DOHH2 (cell line): ENCODE data around the gene AQP6.

Experiments
- H3F3A ChIP-seq: fragments of 200-600 bp; sonication (generic), shearing (Covaris generic); 2 replicates; pipeline ENCODE4 v1.6.0; 2016; ENCODE audit warnings: antibody characterized with exemption, mild to moderate bottlenecking; ENCODE audit not compliant: control insufficient read depth, insufficient read depth
- H3K27ac ChIP-seq: fragments of 200-600 bp; sonication (generic); 2 replicates; pipeline ENCODE4 v1.5.1; 2014; ENCODE audit warnings: low read depth, mild to moderate bottlenecking, low read length, moderate library complexity
- H3K27me3 ChIP-seq: fragments of 200-600 bp; sonication (generic); 2 replicates; pipeline ENCODE4 v1.6.1; 2014; ENCODE audit warnings: mild to moderate bottlenecking, low read length, mixed read lengths; ENCODE audit not compliant: control insufficient read depth
- H3K36me3 ChIP-seq: fragments of 200-600 bp; sonication (generic); 2 replicates; pipeline ENCODE4 v1.6.1; 2014; ENCODE audit warnings: mild to moderate bottlenecking, low read length, moderate library complexity, mixed read lengths; ENCODE audit not compliant: control insufficient read depth
- H3K4me1 ChIP-seq: fragments of 200-600 bp; sonication (generic); 2 replicates; pipeline ENCODE4 v1.6.1; 2014; ENCODE audit warnings: mild to moderate bottlenecking, low read length, mixed read lengths; ENCODE audit not compliant: control insufficient read depth
- H3K4me2 ChIP-seq: fragments of 200-600 bp; sonication (generic); 2 replicates; pipeline ENCODE4 v1.6.0; 2014; ENCODE audit warnings: mild to moderate bottlenecking, low read length, moderate library complexity
- H3K4me3 ChIP-seq: fragments of 200-600 bp; sonication (generic); 2 replicates; pipeline ENCODE4 v1.5.1; 2014; ENCODE audit warnings: mild to moderate bottlenecking, low read length, mixed read lengths
- H3K79me2 ChIP-seq: fragments of 200-600 bp; sonication (generic); 2 replicates; pipeline ENCODE4 v1.6.1; 2014; ENCODE audit warnings: mild to moderate bottlenecking, low read length, mixed read lengths; ENCODE audit not compliant: control insufficient read depth
- H3K9me2 ChIP-seq: fragments of 200-600 bp; sonication (generic); replicated peaks from 2 replicates; pipeline ENCODE4 v1.6.1; 2014; ENCODE audit warnings: mild to moderate bottlenecking, low read length, mixed read lengths; ENCODE audit not compliant: control insufficient read depth
- H3K9me3 ChIP-seq: fragments of 200-600 bp; sonication (generic); 2 replicates; pipeline ENCODE4 v1.6.1; 2014; ENCODE audit warnings: antibody characterized with exemption, low read length, mixed read lengths; ENCODE audit not compliant: control insufficient read depth, insufficient read depth
- H4K20me1 ChIP-seq: fragments of 200-600 bp; sonication (generic); 2 replicates; pipeline ENCODE4 v1.6.0; 2014; ENCODE audit warnings: low read depth, mild to moderate bottlenecking, antibody characterized with exemption, low read length, moderate library complexity; ENCODE audit not compliant: control insufficient read depth, insufficient read depth
- CTCF ChIP-seq: fragments of 200-600 bp; sonication (generic); IDR thresholded peaks from one replicate; pipeline ENCODE4 v1.5.1; 2014; ENCODE audit warnings: antibody characterized with exemption, mild to moderate bottlenecking, low read depth, low read length; ENCODE audit not compliant: poor library complexity, severe bottlenecking
- EZH2phosphoT487 ChIP-seq: fragments of 200-600 bp; sonication (generic); IDR thresholded peaks from 2 replicates; pipeline ENCODE4 v1.6.1; 2017; ENCODE audit warnings: borderline replicate concordance, mild to moderate bottlenecking, antibody characterized with exemption, low read length, moderate library complexity, mixed read lengths

The AQP6 gene

GRCh38 chr12:49962861-49963765 is 9.6 kb upstream of the AQP6 start:
- TF ChIP-seq EZH2phosphoT487 = no peak
- TF ChIP-seq CTCF = no peak
- Histone ChIP-seq H3K4me2 (no peak overlapping the region), H3K79me2 (no peaks in the 10 kb centered on the region), H3F3A (no peaks in the 10 kb centered on the region), H3K27ac (no peak overlapping the region), H3K4me1 (peaks cover 21% of the 10 kb centered on the region), H4K20me1 (no peaks in the 10 kb centered on the region), H3K27me3 (peaks cover 16% of the 10 kb centered on the region), H3K9me2 (no peaks in the 10 kb centered on the region), H3K9me3 (no peaks in the 10 kb centered on the region), H3K36me3 (no peaks in the 10 kb centered on the region), H3K4me3 (no peak overlapping the region)

GRCh38 chr12:49963976-49964815 is 8.6 kb upstream of the AQP6 start:
- Histone ChIP-seq H3K9me3 (no peaks in the 10 kb centered on the region), H3K79me2 (no peaks in the 10 kb centered on the region), H3K27me3 (peaks cover 26% of the 10 kb centered on the region), H3K4me1 (peaks cover 21% of the 10 kb centered on the region), H4K20me1 (no peaks in the 10 kb centered on the region), H3K4me3 (no peak overlapping the region), H3F3A (no peaks in the 10 kb centered on the region), H3K27ac (no peak overlapping the region), H3K9me2 (no peaks in the 10 kb centered on the region), H3K4me2 (no peak overlapping the region), H3K36me3 (no peaks in the 10 kb centered on the region)
- no peak for TF ChIP-seq EZH2phosphoT487
- no peak for TF ChIP-seq CTCF

GRCh38 chr12:49964849-49965624 is 7.7 kb upstream of the AQP6 start:
- H3K79me2 ChIP-seq = no peaks in the 10 kb centered on the region
- H3F3A ChIP-seq = no peaks in the 10 kb centered on the region
- peaks cover 17% of the 10 kb centered on the region for H3K4me1 ChIP-seq
- H3K27ac ChIP-seq = no peak overlapping the region
- H3K4me3 ChIP-seq = no peak overlapping the region
- no peaks in the 10 kb centered on the region for H3K9me3 ChIP-seq
- no peaks in the 10 kb centered on the region for H4K20me1 ChIP-seq
- no peaks in the 10 kb centered on the region for H3K36me3 ChIP-seq
- no peaks in the 10 kb centered on the region for H3K9me2 ChIP-seq
- no peak for TF ChIP-seq CTCF
- no peak for TF ChIP-seq EZH2phosphoT487
- peaks cover 32% of the 10 kb centered on the region for H3K27me3 ChIP-seq
- no peak overlapping the region for H3K4me2 ChIP-seq
